HG03439 (cell line): ENCODE measurements around the gene GNG12.
A peak's percentile ranks its signal among the peaks of the same experiment; 100 is the strongest.

Experiments
- ATAC-seq: cut with Tn5 transposase; IDR thresholded peaks from one replicate; pipeline ENCODE4 v1.9.1; 2021; ENCODE audit warnings: mild to moderate bottlenecking, moderate library complexity; ENCODE audit not compliant: unreplicated experiment

GNG12 gene

GRCh38 chr1:67788238-67788790, 45.0 kb downstream of the GNG12 start:
- ATAC-seq: no peak

GRCh38 chr1:67787746-67788145, 45.5 kb downstream of the GNG12 start:
- ATAC-seq: no peak

GRCh38 chr1:67785847-67786753, 47.2 kb downstream of the GNG12 start:
- ATAC-seq: no peak

- no peak for ATAC-seq
Observed at GRCh38 chr1:67784545-67785186, 48.6 kb downstream of the GNG12 start.

- no peak for ATAC-seq
Observed at GRCh38 chr1:67780637-67781036, 52.6 kb downstream of the GNG12 start.

GRCh38 chr1:67777440-67777839, 55.8 kb downstream of the GNG12 start:
- ATAC-seq: no peak

- ATAC-seq: no peak
Observed at GRCh38 chr1:67777016-67777415, 56.3 kb downstream of the GNG12 start.

GRCh38 chr1:67773462-67773861, 59.8 kb downstream of the GNG12 start:
- no peak for ATAC-seq

GRCh38 chr1:67771749-67772148, 61.5 kb downstream of the GNG12 start:
- no peak for ATAC-seq

GRCh38 chr1:67771152-67771551, 62.1 kb downstream of the GNG12 start:
- ATAC-seq: no peak

GRCh38 chr1:67769633-67770256, 63.5 kb downstream of the GNG12 start:
- no peak for ATAC-seq

- no peak for ATAC-seq
Observed at GRCh38 chr1:67768480-67768879, 64.8 kb downstream of the GNG12 start.

GRCh38 chr1:67767103-67767782, 66.0 kb downstream of the GNG12 start:
- ATAC-seq: no peak

GRCh38 chr1:67766141-67766978, 66.9 kb downstream of the GNG12 start:
- no peak for ATAC-seq

- no peak for ATAC-seq
Observed at GRCh38 chr1:67764633-67765032, 68.6 kb downstream of the GNG12 start.

- ATAC-seq: no peak
Observed at GRCh38 chr1:67761730-67762129, 71.5 kb downstream of the GNG12 start.

GRCh38 chr1:67761091-67761490, 72.2 kb downstream of the GNG12 start:
- ATAC-seq: no peak

- ATAC-seq: peak; percentile 100
Observed at GRCh38 chr1:67760030-67760821, 73.0 kb downstream of the GNG12 start.

GRCh38 chr1:67759692-67760029, 73.6 kb downstream of the GNG12 start:
- ATAC-seq: peak; percentile 26
